ENCODE results near the gene NR4A2. TPM values are rescaled to one million over a fixed set of nuclear protein-coding genes. Genes with fewer than 3 reads are reported as not detected.

The NR4A2 gene
- total RNA-seq, 1 experiment from 2014 or later: 2.6 TPM

GRCh38 chr2:156329031-156329926, 3.2 kb downstream of the NR4A2 start:
- Mint-ChIP-seq H3K9me3 (ENCODE audit: unreplicated experiment) (no peaks in the 10 kb centered on the region), H3K27ac (ENCODE audit: low read depth, unreplicated experiment) (no peak overlapping the region), H3K4me3 (ENCODE audit: unreplicated experiment) (no peak overlapping the region), H3K27me3 (ENCODE audit: insufficient read depth, unreplicated experiment) (no peaks in the 10 kb centered on the region), H3K4me1 (ENCODE audit: insufficient read depth, unreplicated experiment) (peaks cover 12% of the 10 kb centered on the region), H3K36me3 (ENCODE audit: insufficient read depth, unreplicated experiment) (peaks cover 23% of the 10 kb centered on the region)
- no TSS peak for BruUV-seq (replicated peaks)
- POLR2A ChIA-PET: interaction anchor here (1.3 kb wide), 1 partner anchor 22 kb away, joined by 4 read pairs; no protein-coding TSS in a partner anchor
- CTCF ChIA-PET: interaction anchor here (1.1 kb wide), 1 partner anchor 864 kb away, joined by 3 read pairs; no protein-coding TSS in a partner anchor
- intact Hi-C loops (cut with micrococcal nuclease): no loop called here
- no peak for DNase-seq (ENCODE audit: unreplicated experiment)
- TF ChIP-seq, protein P1, sequence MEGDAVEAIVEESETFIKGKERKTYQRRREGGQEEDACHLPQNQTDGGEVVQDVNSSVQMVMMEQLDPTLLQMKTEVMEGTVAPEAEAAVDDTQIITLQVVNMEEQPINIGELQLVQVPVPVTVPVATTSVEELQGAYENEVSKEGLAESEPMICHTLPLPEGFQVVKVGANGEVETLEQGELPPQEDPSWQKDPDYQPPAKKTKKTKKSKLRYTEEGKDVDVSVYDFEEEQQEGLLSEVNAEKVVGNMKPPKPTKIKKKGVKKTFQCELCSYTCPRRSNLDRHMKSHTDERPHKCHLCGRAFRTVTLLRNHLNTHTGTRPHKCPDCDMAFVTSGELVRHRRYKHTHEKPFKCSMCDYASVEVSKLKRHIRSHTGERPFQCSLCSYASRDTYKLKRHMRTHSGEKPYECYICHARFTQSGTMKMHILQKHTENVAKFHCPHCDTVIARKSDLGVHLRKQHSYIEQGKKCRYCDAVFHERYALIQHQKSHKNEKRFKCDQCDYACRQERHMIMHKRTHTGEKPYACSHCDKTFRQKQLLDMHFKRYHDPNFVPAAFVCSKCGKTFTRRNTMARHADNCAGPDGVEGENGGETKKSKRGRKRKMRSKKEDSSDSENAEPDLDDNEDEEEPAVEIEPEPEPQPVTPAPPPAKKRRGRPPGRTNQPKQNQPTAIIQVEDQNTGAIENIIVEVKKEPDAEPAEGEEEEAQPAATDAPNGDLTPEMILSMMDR (IDR thresholded peaks at IDR 0.05; ENCODE audit: unreplicated experiment): no peak

DNA sequence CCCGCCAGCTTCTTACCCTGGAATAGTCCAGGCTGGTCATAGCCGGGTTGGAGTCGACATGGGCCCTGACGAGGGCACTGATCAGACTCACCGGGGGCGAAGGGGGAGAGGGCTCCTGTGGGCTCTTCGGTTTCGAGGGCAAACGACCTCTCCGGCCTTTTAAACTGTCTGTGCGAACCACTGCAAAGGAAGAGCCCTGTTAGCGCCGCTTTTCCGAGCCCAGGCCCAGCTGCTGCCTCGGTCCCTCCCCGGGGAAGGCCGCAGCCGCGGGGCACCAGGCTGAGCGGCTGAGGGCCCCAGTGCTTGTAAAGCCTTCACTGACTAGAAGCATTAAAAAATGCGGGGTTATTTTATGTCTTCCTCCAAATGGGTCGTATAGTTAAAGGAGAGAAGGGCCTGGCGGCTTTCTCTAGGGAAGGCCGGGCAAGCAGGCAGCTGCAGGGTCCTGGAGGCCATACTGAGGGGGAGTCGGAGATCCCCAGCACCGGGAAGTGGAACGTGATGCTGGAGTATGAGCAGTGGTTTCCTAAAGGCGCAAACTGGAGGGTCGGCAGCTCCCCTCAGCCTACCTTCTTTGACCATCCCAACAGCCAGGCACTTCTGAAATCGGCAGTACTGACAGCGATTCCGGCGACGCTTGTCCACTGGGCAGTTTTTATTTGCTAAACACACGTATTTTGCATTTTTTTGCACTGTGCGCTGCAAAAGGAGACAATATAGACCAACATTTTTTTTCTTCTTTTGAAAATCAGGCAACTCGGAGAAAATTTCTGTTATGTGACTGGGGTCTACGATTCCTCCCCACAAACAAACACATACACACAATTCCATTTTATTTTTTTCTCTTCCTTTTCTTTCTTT, 4.5 kb downstream of the NR4A2 start:
- H3K27me3 Mint-ChIP-seq (ENCODE audit: insufficient read depth, unreplicated experiment): no peaks in the 10 kb centered on the region
- no peak for DNase-seq (ENCODE audit: unreplicated experiment)
- H3K4me1 Mint-ChIP-seq (ENCODE audit: insufficient read depth, unreplicated experiment): peaks cover 12% of the 10 kb centered on the region
- H3K9me3 Mint-ChIP-seq (ENCODE audit: unreplicated experiment): no peaks in the 10 kb centered on the region
- no peak overlapping the region for H3K4me3 Mint-ChIP-seq (ENCODE audit: unreplicated experiment)
- intact Hi-C loops (cut with micrococcal nuclease): no loop called here
- BruUV-seq (replicated peaks): no TSS peak
- ChIA-PET CTCF (no interaction called here), POLR2A (interaction anchor here (0.7 kb wide), 1 partner anchor 43 kb away, joined by 4 read pairs; no protein-coding TSS in a partner anchor)
- TF ChIP-seq, protein P1 (IDR thresholded peaks at IDR 0.05; ENCODE audit: unreplicated experiment): no peak
- peaks cover 16% of the 10 kb centered on the region for H3K36me3 Mint-ChIP-seq (ENCODE audit: insufficient read depth, unreplicated experiment)
- H3K27ac Mint-ChIP-seq (ENCODE audit: low read depth, unreplicated experiment): no peak overlapping the region

GRCh38 chr2:156326526-156327095, 5.9 kb downstream of the NR4A2 start:
- no peak overlapping the region for H3K27ac Mint-ChIP-seq (ENCODE audit: low read depth, unreplicated experiment)
- H3K4me3 Mint-ChIP-seq (ENCODE audit: unreplicated experiment): no peak overlapping the region
- H3K4me1 Mint-ChIP-seq (ENCODE audit: insufficient read depth, unreplicated experiment): peaks cover 6% of the 10 kb centered on the region
- no peak for DNase-seq (ENCODE audit: unreplicated experiment)
- H3K36me3 Mint-ChIP-seq (ENCODE audit: insufficient read depth, unreplicated experiment): peaks cover 8% of the 10 kb centered on the region
- no peaks in the 10 kb centered on the region for H3K9me3 Mint-ChIP-seq (ENCODE audit: unreplicated experiment)
- POLR2A ChIA-PET: no interaction called here
- intact Hi-C loops (cut with micrococcal nuclease): no loop called here
- no TSS peak for BruUV-seq (replicated peaks)
- CTCF ChIA-PET: interaction anchor here (0.7 kb wide), 1 partner anchor 10 kb away, joined by 7 read pairs; no protein-coding TSS in a partner anchor
- H3K27me3 Mint-ChIP-seq (ENCODE audit: insufficient read depth, unreplicated experiment): no peaks in the 10 kb centered on the region
- TF ChIP-seq, protein P1 (IDR thresholded peaks at IDR 0.05; ENCODE audit: unreplicated experiment): no peak

Measured in MCF 10A (cell line).